H9 (cell line): ENCODE data around the gene STRA6. TPM values are rescaled to one million over a fixed set of nuclear protein-coding genes. Genes with fewer than 3 reads are reported as not detected.

Source experiments
- DNase-seq: peaks from one replicate; pipeline ENCODE4 v3.0.0-alpha.2; 2017
- H2AFZ ChIP-seq: one replicate; pipeline ENCODE4 v1.6.1; 2013; ENCODE audit warnings: mild to moderate bottlenecking, low read length, control low read depth, moderate library complexity
- H2AK5ac ChIP-seq: 2 replicates; pipeline ENCODE4 v1.6.1; 2013; ENCODE audit warnings: low read length, control low read depth, mixed read lengths; ENCODE audit not compliant: insufficient read length
- H2BK120ac ChIP-seq: one replicate; pipeline ENCODE4 v1.6.1; 2013; ENCODE audit warnings: low read depth, mild to moderate bottlenecking, low read length, control low read depth, inconsistent platforms; ENCODE audit not compliant: poor library complexity, severe bottlenecking
- H2BK12ac ChIP-seq: 2 replicates; pipeline ENCODE4 v1.6.1; 2013; ENCODE audit warnings: low read length, control low read depth, mixed read lengths, low read depth; ENCODE audit not compliant: insufficient read length
- H2BK15ac ChIP-seq: 2 replicates; pipeline ENCODE4 v1.6.1; 2013; ENCODE audit warnings: low read depth, low read length, control low read depth
- H2BK20ac ChIP-seq: one replicate; pipeline ENCODE4 v1.6.1; 2013; ENCODE audit warnings: low read depth, mild to moderate bottlenecking, low read length, control low read depth, inconsistent platforms; ENCODE audit not compliant: poor library complexity, severe bottlenecking
- H2BK5ac ChIP-seq: 2 replicates; pipeline ENCODE4 v1.6.1; 2013; ENCODE audit warnings: low read length, control low read depth, mixed read lengths; ENCODE audit not compliant: insufficient read length
- H3K14ac ChIP-seq: 2 replicates; pipeline ENCODE4 v1.6.1; 2013; ENCODE audit warnings: low read length, control low read depth; ENCODE audit not compliant: insufficient read depth
- H3K18ac ChIP-seq: 2 replicates; pipeline ENCODE4 v1.6.1; 2013; ENCODE audit warnings: low read depth, mild to moderate bottlenecking, mixed read lengths, low read length, control low read depth; ENCODE audit not compliant: insufficient read length
- H3K23ac ChIP-seq: 2 replicates; pipeline ENCODE4 v1.6.1; 2013; ENCODE audit warnings: low read length, control low read depth, mixed read lengths, low read depth; ENCODE audit not compliant: insufficient read length
- H3K23me2 ChIP-seq: 2 replicates; pipeline ENCODE4 v1.6.1; 2013; ENCODE audit warnings: low read depth, mild to moderate bottlenecking, mixed read lengths, low read length, control low read depth; ENCODE audit not compliant: insufficient read length, poor library complexity, severe bottlenecking
- H3K27ac ChIP-seq: 2 replicates; pipeline ENCODE4 v1.5.1; 2013; ENCODE audit warnings: low read length, control low read depth, mixed read lengths, low read depth; ENCODE audit not compliant: insufficient read length
- H3K27me3 ChIP-seq: 2 replicates; pipeline ENCODE4 v1.6.1; 2013; ENCODE audit warnings: low read length, control low read depth, inconsistent platforms; ENCODE audit not compliant: insufficient read depth
- H3K4ac ChIP-seq: 2 replicates; pipeline ENCODE4 v1.6.1; 2013; ENCODE audit warnings: low read depth, mild to moderate bottlenecking, control low read depth, inconsistent platforms, low read length, moderate library complexity
- H3K4me1 ChIP-seq: 2 replicates; pipeline ENCODE4 v1.6.1; 2013; ENCODE audit warnings: low read length, control low read depth, inconsistent platforms; ENCODE audit not compliant: insufficient read depth
- H3K4me2 ChIP-seq: 2 replicates; pipeline ENCODE4 v1.6.1; 2013; ENCODE audit warnings: low read length, control low read depth, mixed read lengths; ENCODE audit not compliant: insufficient read length, insufficient read depth
- H3K56ac ChIP-seq: 2 replicates; pipeline ENCODE4 v1.6.1; 2013; ENCODE audit warnings: low read depth, mild to moderate bottlenecking, mixed read lengths, low read length, control low read depth; ENCODE audit not compliant: insufficient read length
- H3K79me1 ChIP-seq: 2 replicates; pipeline ENCODE4 v1.6.1; 2013; ENCODE audit warnings: low read depth, mild to moderate bottlenecking, moderate library complexity, low read length, control low read depth, inconsistent platforms; ENCODE audit not compliant: insufficient read depth, poor library complexity, severe bottlenecking
- H3K79me2 ChIP-seq: 2 replicates; pipeline ENCODE4 v1.6.1; 2013; ENCODE audit warnings: low read length, control low read depth, inconsistent platforms; ENCODE audit not compliant: insufficient read depth
- H3K9ac ChIP-seq: 2 replicates; pipeline ENCODE4 v1.6.1; 2013; ENCODE audit warnings: low read length, control low read depth, mixed read lengths; ENCODE audit not compliant: insufficient read length; ENCODE audit errors: extremely low read depth
- H3K9me3 ChIP-seq: one replicate; pipeline ENCODE4 v1.6.1; 2013; ENCODE audit warnings: low read depth, low read length, inconsistent platforms; ENCODE audit not compliant: control insufficient read depth
- H3T11ph ChIP-seq: one replicate; pipeline ENCODE4 v1.6.1; 2013; ENCODE audit warnings: mild to moderate bottlenecking, low read length, control low read depth, inconsistent platforms
- H4K20me1 ChIP-seq: one replicate; pipeline ENCODE4 v1.6.1; 2013; ENCODE audit not compliant: control insufficient read depth, insufficient read length, insufficient read depth
- H4K5ac ChIP-seq: 2 replicates; pipeline ENCODE4 v1.6.1; 2013; ENCODE audit warnings: low read depth, mild to moderate bottlenecking, mixed read lengths, low read length, control low read depth; ENCODE audit not compliant: insufficient read length
- H4K8ac ChIP-seq: replicated peaks from 2 replicates; pipeline ENCODE4 v1.6.1; 2013; ENCODE audit warnings: low read length, control low read depth, mixed read lengths, low read depth; ENCODE audit not compliant: insufficient read length
- H4K91ac ChIP-seq: 2 replicates; pipeline ENCODE4 v1.6.1; 2013; ENCODE audit warnings: low read depth, mild to moderate bottlenecking, moderate library complexity, mixed read lengths, low read length, control low read depth; ENCODE audit not compliant: insufficient read length
- H3K27ac Mint-ChIP-seq, 3 experiments: 2 replicates in 2 of 3; 3 replicates in 1 of 3; pipeline ENCODE4 v1.8.0; 2020 to 2021; ENCODE audit warnings: mixed read lengths in 3 of 3, mild to moderate bottlenecking in 1 of 3, moderate library complexity in 1 of 3
- H3K27me3 Mint-ChIP-seq: 2 replicates; pipeline ENCODE4 v1.8.0; 2021; ENCODE audit warnings: low read depth, mild to moderate bottlenecking, moderate library complexity, mixed read lengths
- H3K36me3 Mint-ChIP-seq, 3 experiments: 2 replicates in 2 of 3; 3 replicates in 1 of 3; pipeline ENCODE4 v1.8.0; 2020 to 2021; ENCODE audit warnings: low read depth in 3 of 3, mixed read lengths in 3 of 3; ENCODE audit not compliant: insufficient read depth in 1 of 3
- H3K4me1 Mint-ChIP-seq, 2 experiments: 2 replicates each; pipeline ENCODE4 v1.8.0; 2020; ENCODE audit warnings: mixed read lengths in 2 of 2
- H3K4me3 Mint-ChIP-seq, 2 experiments: 2 replicates in 1 of 2; 3 replicates in 1 of 2; pipeline ENCODE4 v1.8.0; 2020 to 2021; ENCODE audit warnings: mild to moderate bottlenecking in 2 of 2, mixed read lengths in 2 of 2, moderate library complexity in 1 of 2
- H3K9me3 Mint-ChIP-seq, 2 experiments: 2 replicates in 1 of 2; 3 replicates in 1 of 2; pipeline ENCODE4 v1.8.0; 2020; ENCODE audit warnings: mild to moderate bottlenecking in 2 of 2, mixed read lengths in 2 of 2, moderate library complexity in 1 of 2
- CTCF ChIP-seq: fragments of 200-600 bp; sonication (generic); conservative IDR thresholded peaks from 3 replicates; pipeline ENCODE4 v1.8.0; 2021; ENCODE audit warnings: antibody characterized with exemption, mild to moderate bottlenecking
- total RNA-seq: library from RNA; stranded (reverse); gene quantifications from 2 replicates; pipeline ENCODE4 v1.2.1, GENCODE V29; 2021

The STRA6 gene
- total RNA-seq, 1 experiment from 2014 or later: 12.8 TPM

- H2AFZ ChIP-seq: no peak overlapping the region
- no peak overlapping the region for H3K23ac ChIP-seq
- no peaks in the 10 kb centered on the region for H3K27me3 ChIP-seq
- no peak overlapping the region for H4K91ac ChIP-seq
- H3K36me3 Mint-ChIP-seq: peaks cover 11 to 20% (median 13%) of the 10 kb centered on the region in 3 experiments
- no peak overlapping the region for H3K9ac ChIP-seq
- no peak overlapping the region for H3T11ph ChIP-seq
- H3K4me3 Mint-ChIP-seq: no peak overlapping the region
- H3K4me2 ChIP-seq: no peak overlapping the region
- DNase-seq: no peak
- H3K18ac ChIP-seq: no peak overlapping the region
- no peak overlapping the region for H2AK5ac ChIP-seq
- no peak overlapping the region for H2BK20ac ChIP-seq
- no peak overlapping the region for H2BK5ac ChIP-seq
- H3K4me1 Mint-ChIP-seq: peaks cover 71 to 76% of the 10 kb centered on the region in 2 experiments
- no peak overlapping the region for H3K4ac ChIP-seq
- H4K5ac ChIP-seq: no peak overlapping the region
- peaks cover 19% of the 10 kb centered on the region; the same call in 1 of the 2 replicates for H3K4me1 ChIP-seq
- no peak overlapping the region for H4K8ac ChIP-seq
- no peak overlapping the region for H2BK120ac ChIP-seq
- H3K27me3 Mint-ChIP-seq: peaks cover 38% of the 10 kb centered on the region
- no peaks in the 10 kb centered on the region for H3K79me2 ChIP-seq
- no peaks in the 10 kb centered on the region for H3K79me1 ChIP-seq
- H2BK12ac ChIP-seq: no peak overlapping the region
- no peaks in the 10 kb centered on the region for H4K20me1 ChIP-seq
- no peak overlapping the region for H3K27ac ChIP-seq
- H2BK15ac ChIP-seq: no peak overlapping the region
- no peaks in the 10 kb centered on the region for H3K9me3 ChIP-seq
- no peak overlapping the region for H3K56ac ChIP-seq
- peaks cover 6% of the 10 kb centered on the region for H3K23me2 ChIP-seq
- H3K27ac Mint-ChIP-seq: no peak overlapping the region
- no peak for TF ChIP-seq CTCF
- H3K9me3 Mint-ChIP-seq: no peaks in the 10 kb centered on the region
- H3K14ac ChIP-seq: no peak overlapping the region
Measured at GRCh38 chr15:74210729-74211128, 8.1 kb upstream of the STRA6 start.
